HPDE6-E6E7 (cell line): ENCODE results near the gene WNT3A.

Source experiments
- DNase-seq: peaks from one replicate; pipeline ENCODE4 v3.0.0; 2011; ENCODE audit warnings: missing footprints; ENCODE audit errors: extremely low spot score

The WNT3A gene

DNA sequence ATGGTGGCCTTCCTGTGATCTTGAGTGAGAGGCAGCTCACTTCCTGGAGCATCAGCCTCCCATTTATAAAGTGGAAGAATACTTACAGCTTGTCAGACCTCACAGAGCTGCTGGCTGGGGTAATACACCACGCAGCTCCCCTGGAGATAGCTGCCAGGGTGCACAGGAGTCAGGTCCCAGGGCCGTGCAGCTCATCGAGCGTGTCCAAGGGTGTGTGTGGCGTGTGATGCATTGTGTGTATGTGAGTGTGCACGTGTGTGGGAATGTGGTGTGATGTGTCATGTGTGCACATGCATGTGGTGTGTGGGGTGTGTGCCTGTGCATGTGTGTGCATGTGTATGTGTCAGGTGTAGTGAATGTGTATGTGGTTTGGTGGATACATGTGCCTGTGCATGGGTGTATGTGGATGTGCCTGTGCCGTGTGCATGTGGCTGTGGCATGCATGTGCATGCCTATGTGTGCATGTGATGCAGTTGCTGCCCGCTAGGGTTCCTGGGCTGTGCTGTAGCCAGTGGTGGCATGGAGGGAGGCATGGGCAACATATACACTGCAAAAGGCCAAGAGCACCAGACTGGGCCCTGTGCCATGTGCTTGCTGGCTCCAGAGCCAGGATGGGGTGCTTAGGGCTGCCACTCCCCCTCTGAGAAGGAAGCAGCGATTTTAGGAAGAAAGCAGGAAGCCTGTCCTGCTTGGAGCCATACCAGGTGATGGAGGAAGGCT, 24.6 kb downstream of the WNT3A start:
- DNase-seq = no peak

DNA sequence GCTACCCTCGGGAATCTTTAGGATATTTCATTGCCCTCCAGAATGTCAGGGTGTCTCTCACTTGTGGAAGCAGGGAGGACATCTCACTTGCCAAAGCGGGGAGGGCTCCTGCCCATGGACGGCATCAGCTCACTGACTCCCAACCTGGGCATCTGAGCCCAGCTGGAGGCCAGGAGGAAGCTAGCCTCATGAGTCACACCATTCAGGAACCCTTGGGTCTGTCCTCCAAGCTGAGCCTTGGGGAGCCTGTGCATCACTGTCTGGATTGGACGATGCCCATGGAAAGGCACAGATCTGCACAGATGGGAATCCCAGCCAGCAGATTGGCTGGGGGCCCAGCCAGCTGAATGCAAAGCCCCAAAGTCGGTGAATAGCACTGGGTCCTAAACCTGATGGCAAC, 25.2 kb downstream of the WNT3A start:
- DNase-seq = no peak

DNA sequence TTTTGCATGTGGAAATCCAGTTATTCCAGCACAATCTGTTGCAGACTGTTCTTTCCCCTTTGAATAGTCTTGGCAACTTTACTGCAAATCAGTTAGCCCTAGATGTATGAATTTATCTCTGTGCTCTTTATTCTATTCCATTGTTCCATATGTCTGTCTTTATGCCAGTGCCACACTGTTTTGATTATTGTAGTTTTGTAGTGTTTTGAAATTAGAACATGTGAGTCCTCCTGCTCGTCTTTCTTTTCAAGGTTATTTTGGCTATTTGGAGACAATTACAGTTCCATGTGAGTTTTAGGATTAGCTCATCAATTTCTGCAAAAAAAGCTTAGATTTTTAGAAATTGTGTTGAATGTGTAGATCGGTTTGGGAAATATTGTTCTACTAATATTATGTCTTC, 26.6 kb downstream of the WNT3A start:
- DNase-seq = no peak

DNA sequence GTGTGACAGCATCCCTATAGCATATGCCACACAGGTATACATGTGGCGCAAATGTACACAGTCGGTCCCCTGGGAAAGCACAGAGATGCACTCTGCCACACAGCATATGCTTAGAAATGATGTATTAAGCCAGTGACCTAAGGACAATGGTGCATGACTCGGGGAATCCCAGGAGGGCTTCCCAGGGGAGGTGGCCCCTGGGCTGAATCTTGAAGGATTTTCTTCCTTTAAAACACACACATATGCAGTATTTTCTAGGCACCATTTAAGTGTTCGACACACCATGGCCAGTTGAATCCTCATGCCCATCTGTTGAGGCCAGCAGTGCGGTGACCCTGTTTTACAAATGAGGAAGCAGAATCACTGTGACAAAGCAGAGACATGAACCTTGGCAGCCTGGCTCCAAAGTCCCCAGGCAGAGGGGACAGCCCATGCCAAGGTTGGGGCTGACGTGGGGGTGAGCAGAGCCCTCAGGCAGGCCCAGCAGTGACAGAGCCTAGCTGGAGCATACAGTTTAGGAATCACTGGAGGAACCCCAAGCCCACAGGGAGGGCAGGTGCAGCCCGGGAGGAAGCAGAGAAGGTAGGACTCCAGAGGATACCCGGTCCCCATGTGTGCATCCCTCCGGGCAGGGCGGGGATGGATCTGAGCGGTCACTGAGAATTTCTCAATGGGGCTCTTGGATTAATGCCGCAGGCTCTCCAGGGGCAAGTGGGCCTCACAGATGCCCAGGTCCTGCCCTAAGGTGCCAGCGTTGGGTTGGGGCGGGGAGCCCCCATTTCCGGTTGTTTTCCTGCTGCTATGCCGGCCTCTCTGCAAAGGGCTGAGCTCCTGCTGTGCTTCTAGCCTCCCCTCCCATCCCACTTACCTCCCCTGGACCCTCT, 28.4 kb downstream of the WNT3A start:
- DNase-seq = no peak

DNA sequence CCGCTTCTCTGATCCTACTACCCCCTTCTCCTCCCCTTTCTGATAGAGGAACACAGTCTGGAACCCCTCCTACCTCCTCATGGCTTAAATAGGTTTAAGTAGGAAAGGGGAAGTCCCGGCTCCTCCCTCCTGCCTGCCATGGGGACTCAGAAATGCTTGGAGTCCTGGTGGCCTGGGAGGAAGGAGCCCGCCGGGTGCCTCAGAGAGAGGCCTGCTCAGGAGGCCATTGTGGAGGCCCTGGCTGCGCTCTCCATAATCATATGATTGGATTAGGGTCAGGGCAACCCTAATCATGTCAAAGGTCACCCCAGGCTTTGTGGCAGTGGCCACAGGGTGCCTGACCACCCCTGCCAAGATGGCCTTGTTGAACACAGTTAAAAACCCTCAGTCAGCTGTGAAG, 29.0 kb downstream of the WNT3A start:
- no peak for DNase-seq

DNA sequence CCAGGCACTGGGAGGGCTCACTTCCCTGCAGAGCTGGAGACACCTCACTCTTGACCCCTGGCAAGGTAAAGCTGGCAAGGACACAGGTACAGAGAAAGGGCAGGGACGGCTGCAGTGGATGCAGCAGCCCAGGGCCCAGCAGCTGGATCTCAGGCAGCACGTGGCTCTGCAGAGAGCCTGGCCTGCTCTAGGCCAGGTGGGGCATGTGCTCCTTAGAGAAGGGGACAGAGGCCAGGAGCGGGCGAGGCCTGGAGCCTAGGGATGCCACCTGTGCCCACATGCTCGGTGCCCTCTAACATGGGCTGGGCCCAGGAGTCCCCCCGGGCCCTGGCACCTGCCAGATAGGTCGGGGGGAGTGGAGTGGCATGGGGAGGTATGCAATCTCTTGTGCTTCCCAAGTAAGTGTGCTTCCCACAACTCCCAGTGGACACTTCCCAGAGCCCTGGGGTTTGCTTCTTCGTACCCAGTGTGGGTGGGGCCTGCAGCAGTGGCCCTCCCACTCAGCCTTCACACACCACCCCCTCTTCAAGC, 30.0 kb downstream of the WNT3A start:
- no peak for DNase-seq

DNA sequence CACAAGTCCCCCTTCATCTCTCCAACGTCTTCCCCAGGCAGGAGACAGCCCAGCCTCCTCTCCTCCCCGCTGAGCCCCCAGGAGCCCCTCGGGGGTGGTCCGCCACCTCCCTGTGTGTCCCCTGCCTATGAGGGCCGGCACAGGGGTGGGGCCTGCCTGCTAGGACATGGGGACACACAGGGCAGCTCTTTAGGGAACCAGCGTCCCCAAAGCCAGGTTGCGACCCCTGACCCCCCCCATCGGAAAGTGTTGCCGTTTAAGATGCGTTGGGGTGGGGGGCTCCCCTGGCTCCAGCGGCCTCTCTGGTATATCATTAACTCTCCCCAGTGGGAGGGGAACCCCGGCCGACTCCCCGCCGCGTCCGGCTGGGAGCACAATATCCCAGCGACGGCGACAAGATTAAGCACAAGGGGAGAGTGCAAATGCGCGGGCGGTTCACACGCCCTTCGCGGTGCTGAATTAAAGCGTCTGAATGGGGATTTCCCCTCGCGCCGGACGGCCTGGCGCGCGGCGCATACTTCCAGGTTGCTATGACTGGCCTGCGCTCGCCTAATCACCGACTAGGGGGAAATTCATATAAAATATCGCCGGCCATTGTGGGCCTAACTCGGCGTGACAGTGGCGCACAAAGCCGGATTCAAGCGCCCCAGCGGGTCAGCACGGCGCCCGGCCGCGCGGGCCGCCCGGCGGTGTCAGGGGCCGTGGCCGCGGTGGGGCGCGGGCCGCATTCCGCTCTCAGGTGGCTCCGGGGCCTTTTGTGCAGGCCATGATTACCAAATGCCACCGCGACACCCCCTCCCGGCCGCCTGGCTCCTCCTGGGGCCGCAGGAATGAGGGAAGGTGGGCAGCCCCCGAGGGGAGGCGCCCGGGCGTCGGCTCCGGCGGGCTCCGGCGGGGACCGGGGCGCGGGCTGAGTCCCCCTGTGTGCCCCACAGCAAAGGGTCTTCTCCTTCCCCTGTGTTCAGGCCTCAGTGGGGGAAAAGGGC, 30.9 kb downstream of the WNT3A start:
- no peak for DNase-seq

DNA sequence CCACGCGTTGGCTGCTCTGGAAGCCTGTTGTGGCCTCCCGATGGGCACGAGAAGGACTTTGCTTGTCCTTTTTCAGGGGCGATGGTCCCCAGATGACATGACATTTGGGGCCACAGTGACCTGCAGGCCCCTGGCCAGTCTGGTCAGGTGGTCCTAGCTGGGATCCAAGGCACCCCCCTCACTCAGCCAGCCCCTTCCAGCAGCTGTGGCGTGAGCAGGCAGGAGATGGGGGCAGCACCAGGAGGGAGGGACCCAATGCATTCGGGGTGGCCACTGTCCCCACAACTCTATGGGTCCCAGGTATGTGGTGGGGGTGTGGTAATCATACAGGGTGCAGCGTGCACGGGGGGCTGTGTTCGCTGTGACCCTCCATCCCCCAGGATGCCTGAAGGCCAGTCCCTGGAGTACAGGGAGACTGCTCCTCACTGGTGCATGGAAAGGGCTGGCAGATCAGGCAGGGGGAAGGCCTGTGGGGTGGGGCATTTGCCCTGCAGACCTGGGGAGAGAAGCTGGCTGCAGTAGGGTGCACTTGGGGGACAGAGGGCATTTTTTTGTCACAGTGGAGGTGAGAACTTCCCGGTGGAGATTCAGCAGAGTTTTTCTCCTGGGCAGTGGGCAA, 31.7 kb downstream of the WNT3A start:
- no peak for DNase-seq

DNA sequence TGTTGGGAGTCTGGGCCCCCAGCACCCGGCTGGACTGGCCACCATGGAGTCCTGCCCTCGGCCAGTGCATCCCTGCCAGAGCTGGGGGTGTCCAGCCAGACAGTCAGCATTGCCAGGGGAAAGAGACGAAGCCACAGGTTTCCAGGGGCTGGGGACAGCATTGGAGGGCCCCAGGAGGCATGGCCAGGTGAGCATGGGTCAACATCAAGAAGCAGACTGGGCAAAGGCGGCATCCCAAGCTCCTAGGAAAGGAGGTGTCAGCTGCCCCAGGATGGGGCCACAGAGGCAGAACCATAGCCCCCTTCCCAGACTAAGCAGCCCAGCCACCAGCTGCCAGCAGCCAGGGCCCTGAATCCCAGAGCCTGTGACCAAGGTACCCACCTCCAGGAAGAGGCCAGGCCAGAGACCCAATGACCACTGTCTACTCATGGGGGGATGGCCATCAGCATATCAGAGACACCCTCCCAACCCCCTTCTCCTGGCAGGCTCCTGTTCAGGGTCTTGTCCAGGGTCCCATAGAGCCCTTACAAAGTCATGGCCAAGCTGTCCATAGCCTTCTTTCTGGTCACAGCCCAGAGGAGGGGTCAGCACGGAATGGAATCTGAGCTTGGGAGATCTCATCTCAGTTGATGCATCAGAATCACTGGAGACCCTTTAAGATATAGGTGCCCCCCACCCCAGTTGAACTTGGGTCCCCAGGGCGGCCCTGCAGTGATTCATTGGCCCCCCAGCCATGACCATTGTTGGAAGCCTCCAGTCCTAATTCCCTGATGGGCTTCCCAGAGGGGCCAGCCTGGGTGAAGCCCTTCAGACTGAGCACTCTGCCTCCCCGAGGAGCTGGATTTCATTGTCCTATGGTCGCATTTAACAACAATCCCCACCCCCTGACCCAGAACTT, 32.5 kb downstream of the WNT3A start:
- no peak for DNase-seq

DNA sequence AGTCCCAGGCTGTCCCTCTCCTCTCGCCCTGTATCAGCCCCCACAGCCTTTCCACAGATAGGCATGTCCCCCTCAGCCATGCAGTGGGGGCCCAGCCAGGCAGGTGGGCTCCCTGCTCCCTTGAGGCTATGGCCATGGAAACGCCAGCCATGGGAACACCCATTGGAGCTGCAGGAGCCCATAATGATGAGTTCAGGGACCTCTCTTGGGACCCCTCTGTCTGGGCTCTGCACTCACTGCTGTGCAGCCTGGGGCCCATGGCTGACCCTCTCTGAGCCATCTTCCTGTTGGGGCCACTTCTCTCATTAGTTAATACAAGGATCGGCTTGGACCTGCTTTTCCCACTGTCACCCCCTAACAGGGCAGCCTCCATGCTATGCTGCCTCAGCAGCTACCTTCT, 33.2 kb downstream of the WNT3A start:
- DNase-seq = no peak

DNA sequence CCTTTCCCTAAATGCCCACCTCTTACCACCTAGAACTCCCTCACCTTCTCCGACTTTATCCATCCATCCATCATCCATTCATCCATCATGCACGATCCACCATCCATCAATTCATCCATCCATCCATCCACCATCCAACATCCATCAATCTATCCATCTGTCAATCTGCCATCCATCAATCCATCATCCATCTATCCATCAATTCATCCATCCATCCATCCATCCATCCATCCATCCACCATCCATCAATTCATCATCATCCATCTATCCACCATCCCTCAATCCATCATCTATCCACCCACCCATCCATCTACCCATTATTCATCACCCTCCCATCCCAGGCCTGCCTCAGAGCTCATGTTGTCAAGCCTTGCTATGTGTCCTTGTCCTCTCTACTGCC, 34.5 kb downstream of the WNT3A start:
- no peak for DNase-seq

DNA sequence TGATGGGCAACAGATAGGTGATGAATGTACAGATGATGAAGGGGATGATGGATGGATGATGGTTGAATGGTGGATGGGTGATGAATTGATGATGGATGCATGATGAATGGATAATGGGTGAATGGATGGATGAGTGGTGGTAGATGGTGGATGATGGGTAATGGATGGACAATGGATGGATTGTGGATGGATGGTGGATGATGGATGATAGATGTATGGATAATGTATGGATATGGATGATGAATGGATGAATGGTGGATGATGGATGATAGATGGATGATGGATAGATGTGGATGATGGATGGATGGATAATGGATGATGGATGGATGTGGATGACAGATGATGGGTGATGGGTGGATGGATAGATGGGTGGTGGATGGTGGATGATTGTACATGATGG, 35.7 kb downstream of the WNT3A start:
- DNase-seq = no peak

DNA sequence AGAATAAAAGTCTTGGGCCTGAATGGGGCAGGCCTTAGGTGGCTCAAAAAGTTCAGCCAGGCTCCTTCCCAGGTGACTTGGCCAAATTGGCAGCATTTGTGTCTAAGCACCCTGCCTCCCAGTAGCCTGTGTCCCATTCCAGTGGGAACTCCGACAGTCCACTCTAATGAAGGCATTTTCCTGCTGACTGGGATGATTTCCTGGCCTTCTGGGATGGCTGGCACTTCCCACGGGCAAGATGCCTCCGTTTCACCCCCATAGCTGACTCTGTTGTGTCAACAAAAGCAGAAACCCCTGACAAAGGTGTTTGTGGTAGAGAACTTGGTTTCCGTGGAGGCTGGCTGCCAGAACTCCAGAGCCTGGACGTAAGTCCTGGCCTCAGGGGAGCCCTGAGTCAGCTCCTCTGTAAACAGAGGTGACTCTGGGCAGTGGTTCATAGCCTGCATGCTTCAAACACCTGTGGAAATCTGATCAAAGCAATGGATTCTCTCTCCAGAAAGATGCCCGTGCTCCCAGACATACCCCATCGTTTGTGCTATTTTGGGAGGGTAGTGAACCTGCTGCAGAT, 36.6 kb downstream of the WNT3A start:
- DNase-seq = peak; percentile 91

DNA sequence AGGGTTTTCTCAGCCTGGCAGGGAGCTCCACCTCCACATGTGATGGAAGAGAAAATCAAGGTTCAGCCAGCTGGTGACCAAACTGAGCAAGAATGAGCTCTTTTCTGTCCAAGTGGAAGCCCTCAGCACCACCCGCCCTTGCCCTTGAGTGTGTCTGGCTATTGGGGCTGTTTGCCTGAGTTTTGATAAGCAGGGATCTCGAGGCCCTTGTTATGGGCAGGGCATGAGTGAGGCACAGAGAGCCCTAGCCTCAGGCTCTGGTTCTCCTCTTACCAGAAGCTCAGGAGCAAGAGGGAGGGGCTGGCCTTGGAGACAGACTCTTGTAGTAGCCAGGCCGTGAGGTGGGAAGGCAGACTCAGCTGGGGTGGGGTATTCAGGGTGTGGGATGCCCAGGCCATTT, 38.2 kb downstream of the WNT3A start:
- no peak for DNase-seq

DNA sequence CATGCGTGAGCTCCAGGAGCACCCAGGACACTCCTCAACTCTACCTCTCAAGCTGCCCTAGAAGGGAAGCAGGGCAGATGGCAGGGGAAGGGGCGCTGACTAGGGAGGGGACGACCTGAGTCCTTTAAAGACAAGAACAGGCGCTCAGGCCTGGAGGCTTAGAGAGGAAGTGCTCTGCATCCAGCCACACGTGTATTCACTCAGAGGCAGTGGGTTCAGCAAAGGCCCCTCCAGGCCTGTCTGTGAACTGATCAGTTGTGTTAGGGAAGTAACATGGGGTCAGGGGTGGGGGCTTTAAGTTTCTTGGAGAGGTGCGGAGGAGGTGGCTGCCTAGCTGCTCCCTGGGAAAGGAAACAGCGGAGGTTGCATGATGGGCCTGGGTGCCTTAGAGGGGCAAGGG, 38.6 kb downstream of the WNT3A start:
- DNase-seq = no peak

DNA sequence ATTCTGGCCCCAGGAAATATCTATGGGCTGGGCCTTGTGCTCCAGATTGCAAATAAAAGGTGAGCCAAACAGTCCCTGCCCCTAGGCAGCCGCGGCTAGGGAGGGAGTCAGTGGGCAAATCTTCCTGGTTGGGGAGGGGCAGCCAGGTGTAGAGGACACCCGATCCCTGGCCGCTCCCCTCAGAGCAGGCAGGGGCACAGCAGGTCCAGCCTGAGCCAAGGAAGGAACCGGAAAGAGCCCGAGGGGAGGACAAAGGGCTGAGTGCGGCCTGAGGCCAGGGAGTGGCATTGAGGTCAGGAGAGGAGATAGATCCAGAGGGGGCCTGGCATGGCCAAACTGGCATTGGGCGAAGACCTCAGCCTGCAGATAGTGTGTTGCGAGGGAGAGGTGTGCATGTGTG, 39.1 kb downstream of the WNT3A start:
- DNase-seq = peak; percentile 57

DNA sequence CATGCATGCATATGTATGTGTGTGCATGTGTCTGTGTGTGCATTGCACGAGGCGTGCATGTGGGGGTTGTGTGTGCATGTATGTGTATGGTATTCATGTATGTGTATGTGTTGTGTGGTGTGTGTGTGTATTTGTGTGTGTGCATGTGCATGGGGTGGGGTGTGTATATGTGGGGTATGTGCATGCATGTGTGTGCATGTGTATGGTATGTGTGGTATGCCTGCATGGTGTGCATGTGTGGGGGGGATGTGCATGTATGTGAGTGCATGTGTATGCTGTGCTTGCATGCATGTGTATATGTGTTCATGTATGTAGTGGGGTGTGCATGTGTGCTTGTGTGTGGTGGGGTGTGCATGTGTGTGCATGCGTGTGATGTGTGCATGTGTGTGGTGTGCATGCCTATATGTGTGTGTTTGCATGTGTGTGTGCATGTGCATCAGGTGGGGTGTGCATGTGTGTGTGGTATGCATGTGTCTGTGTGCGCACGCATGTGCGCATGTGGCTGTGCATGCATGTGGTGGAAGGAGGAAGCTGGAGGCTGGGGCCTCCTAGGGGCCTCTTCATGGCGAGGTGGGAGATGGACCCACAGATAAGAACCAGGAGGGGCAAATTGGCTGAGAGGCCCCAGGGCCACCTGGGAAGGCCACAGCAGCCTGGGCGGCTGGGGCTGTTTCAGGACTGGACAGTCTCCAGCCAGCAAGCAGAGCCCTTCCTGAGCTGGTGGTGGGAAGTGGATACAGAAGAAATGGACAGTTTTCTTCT, 39.8 kb downstream of the WNT3A start:
- no peak for DNase-seq

DNA sequence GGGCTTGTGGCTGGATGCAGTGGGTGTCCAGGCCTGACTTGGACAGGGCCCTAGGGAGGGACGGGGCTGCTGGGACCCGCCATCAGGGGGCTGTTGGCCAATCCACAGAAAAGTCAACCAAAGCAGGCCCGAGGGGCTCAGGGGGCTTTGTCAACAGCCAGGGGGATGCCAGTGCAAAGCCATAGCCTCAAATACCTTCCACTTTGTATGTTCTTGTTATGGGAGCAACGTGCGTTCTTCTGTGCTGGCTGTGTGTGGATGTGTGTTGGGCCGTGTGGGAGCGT, 40.3 kb downstream of the WNT3A start:
- DNase-seq = no peak

DNA sequence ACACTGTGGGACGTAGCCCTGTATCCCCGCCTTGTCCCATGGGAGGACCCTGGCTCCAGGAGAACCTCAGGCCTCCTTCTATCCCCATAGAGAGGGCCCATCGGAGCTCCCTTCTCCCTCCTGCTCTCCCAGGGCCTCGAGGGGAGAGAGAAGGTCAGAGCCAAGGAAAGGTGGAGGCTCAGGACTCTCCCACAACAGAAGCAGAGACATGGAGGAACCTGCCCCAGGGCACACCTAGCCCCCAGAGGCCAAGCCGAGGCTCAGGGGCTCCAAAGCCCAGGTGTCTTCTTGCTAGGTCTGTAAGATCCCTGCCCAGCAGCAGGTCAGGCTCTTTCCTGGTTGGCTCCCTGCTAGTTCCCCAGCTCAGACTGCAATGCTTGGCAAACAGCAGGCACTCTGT, 41.3 kb downstream of the WNT3A start:
- no peak for DNase-seq
